Right forelimb (tissue), 1 donor: ENCODE measurements around the gene CSTF1.

Experiments
- DNase-seq: peaks from one replicate; pipeline ENCODE4 v3.0.0-alpha.2; 2018

CSTF1 gene

GRCh38 chr20:56430957-56431356, 38.5 kb downstream of the CSTF1 start:
- DNase-seq: no peak

DNA sequence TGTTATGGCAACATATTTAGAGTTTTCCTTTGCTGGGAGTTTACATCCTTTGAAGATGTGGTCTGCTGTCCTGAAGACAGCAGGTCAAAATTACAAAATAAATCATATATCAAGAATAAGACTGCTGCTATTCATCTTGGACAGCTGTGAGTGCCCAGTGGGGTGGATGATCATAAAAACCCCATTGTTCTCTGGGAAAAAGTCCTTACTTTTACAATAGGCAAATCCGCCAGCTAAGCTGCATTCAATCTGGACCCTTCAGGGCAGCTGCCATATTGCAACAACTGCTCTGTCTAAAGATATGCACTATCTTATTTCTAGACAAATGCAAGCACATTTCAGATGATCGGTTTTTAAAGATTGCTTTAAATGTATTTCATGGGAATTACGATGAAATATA, 39.0 kb downstream of the CSTF1 start:
- no peak for DNase-seq

DNA sequence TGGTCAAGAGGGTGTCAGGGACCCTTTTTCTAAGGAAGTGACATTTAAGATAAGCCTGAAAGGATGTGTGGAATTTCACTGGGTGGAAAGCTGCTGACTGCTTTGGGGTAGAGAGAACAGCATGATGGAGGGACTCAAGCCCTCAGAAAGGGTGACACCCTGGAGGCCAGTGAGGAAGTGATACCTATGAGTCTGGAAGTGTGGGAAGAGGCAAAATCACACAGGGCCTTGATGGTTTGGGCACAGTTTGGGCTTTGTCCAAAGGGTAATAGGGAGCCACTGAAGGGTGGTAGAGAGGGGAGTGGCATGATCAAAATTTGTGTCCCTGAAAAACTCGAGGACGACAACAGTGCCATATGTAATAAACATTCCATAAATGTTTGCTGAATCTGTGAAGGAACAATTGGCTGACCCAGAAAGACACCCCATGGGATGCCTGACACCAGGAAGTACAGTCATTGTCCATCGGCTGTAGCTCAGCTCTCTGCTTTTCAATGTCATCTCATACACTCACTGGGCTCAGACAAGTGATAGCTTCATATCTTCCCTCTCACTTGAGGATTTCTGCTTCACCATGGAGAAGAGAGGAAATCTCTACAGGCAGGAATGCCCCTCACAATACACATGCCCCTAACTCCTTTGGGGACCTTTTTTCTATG, 40.9 kb downstream of the CSTF1 start:
- DNase-seq: no peak

- DNase-seq: no peak
Measured at GRCh38 chr20:56433880-56434255, 41.4 kb downstream of the CSTF1 start.

DNA sequence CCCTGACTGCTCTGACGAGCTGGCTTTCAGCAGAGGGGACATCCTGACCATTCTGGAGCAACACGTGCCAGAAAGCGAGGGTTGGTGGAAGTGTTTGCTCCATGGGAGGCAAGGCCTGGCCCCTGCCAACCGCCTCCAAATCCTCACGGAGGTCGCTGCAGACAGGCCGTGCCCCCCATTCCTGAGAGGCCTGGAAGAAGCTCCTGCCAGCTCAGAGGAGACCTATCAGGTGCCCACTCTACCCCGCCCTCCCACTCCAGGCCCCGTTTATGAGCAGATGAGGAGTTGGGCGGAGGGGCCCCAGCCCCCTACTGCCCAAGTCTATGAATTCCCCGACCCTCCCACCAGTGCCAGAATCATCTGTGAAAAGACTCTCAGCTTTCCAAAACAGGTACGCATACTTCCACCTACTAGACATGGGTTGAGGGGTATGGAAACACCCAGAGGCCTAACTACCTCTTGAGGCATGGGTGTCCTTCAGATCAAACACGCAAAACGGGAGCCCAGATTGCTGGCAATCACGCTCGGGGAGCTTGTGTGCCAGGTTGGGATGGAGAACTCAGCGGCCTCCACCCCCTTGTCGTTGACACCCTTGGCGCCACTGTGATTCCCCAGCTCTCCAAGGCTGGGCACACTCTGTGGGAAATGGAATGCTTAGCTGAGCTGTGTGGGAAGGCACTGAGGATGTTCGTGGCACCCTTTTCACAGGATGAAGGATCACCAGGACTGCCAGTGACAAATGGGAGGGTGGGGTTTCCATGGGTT, 44.9 kb downstream of the CSTF1 start:
- DNase-seq: no peak

DNA sequence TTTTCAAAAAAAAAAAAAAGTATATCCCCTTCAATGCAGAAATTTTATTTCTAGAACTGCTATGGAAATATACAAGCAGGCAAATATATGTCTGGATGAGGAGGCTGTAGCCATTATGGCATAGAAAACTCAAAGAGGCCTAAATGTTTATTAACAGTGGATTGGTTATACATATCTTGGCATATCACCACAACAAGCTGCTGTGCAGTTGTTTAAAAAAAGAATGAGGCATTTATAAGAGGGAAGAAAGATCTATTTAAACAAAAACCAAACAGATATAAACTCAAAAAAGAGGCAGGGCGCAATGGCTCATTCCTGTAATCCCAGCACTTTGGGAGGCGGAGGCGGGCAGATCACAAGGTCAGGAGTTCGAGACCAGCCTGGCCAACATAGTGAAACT, 45.8 kb downstream of the CSTF1 start:
- DNase-seq: no peak

GRCh38 chr20:56439771-56440291, 47.4 kb downstream of the CSTF1 start:
- DNase-seq: peak; percentile 80

DNA sequence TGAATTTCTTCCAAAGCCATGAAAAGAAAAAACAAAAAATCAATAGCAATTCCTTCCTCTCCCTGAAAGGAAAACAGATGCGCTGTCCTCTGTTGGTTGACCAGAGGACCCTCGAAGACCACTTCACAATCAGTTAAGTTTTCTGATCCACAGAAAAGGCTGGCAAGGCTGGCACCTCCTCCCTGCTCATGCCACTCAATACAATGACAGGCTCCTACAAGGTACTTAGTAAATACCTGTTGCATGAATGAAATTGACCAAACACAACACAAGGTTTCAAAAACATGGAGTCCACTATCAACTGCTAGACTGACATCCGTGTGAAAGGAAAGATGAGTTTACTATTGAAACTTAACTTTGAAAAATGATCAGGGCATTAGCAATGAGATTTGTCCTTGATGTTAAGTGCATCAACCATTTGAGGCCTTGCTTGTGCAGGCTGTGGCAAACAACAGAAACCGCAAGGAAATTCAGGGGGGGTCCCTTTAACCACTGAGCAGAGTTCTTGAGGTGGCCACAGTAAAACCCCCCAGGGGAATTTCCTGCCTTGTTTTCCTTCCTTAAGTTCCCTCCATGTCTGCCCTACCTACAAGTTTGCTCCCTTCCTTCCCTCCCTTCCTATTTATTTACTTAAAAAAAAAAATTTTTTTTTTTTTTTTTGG, 48.0 kb downstream of the CSTF1 start:
- DNase-seq: no peak

GRCh38 chr20:56442389-56443365, 50.2 kb downstream of the CSTF1 start:
- no peak for DNase-seq

- no peak for DNase-seq
Measured at GRCh38 chr20:56443654-56444540, 51.5 kb downstream of the CSTF1 start.

GRCh38 chr20:56445130-56445529, 52.7 kb downstream of the CSTF1 start:
- no peak for DNase-seq

DNA sequence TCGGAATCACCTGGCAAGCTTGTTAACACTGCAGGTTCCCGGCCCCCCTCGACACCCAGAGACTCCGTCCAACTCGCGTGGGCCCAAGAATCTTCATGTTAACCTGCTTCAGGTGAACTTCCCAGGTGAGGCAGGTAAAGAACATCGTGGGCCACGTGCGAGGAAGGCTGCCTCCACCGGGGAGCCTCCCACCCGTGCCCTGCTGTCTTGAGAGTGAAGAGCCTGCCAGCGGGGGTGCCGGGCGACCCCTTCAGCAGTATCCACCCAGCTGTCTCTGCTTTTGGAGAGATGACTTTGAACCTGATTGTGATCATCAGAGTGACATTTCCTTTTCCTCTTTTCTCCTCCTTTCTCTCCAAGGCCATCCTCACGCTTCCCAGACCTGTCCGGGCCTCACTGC, 53.1 kb downstream of the CSTF1 start:
- DNase-seq: no peak

GRCh38 chr20:56447227-56447626, 54.8 kb downstream of the CSTF1 start:
- no peak for DNase-seq

- DNase-seq: no peak
Measured at GRCh38 chr20:56449459-56449858, 57.0 kb downstream of the CSTF1 start.

GRCh38 chr20:56451056-56451765, 58.8 kb downstream of the CSTF1 start:
- DNase-seq: no peak

DNA sequence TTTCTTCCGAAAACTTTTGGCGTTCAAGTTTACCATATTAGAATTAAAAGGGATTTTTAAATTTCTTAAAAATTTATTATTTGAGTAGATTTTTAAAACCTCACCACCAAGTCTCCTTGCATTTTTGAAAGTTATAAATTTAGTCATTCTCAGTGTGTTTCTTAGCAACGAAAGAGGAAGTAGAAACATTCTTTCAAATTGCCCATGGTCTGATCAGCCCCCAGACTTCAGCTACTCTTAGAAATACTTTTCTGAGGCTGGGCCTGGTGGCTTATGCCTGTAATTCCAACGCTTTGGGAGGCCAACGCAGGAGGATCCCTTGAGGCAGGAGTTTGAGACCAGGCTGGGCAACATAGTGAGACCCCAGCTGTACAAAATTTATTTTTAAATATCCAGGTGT, 60.9 kb downstream of the CSTF1 start:
- no peak for DNase-seq

DNA sequence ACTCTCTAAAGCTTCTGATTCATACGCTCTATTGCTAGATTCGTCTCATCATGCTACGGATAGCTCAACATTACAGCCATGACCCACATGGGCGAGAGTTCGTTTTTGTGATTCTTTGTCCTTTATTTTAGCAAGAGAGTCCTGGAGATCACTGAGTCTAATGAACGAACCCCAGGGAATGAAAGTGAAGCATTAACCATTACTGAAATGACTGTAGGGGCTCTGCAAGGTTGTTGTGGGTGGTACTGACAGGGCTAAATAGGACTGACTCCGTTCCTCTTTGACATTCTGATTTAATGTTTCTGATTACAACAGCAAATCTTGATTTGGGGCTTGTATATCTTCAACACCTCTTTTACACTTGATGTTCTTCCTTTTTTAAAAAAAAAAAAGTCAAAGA, 62.3 kb downstream of the CSTF1 start:
- no peak for DNase-seq
